Natural killer cell (primary cell): ENCODE measurements around the gene DIAPH2. TPM values are rescaled to one million over a fixed set of nuclear protein-coding genes. Genes with fewer than 3 reads are reported as not detected.

Experiments used
- ATAC-seq, 3 donors: fragments of 150-1000 bp in 2 of 3; fragments of 200-7000 bp in 1 of 3; cut with Tn5 transposase; 1 replicate in 1 of 3; 2 replicates in 2 of 3; pipeline ENCODE4 v1.10.0; 2021; ENCODE audit warnings: mild to moderate bottlenecking in 2 of 3, moderate library complexity in 2 of 3
- DNase-seq, 2 donors: peaks; one replicate each; pipeline versions ENCODE4 v3.0.0 to v3.0.0-alpha.2; 2013 to 2021; ENCODE audit warnings: mixed read lengths in 1 of 2
- H3K27ac ChIP-seq: one replicate; pipeline ENCODE4 v1.5.1; 2013; ENCODE audit warnings: mild to moderate bottlenecking, low read length
- H3K27me3 ChIP-seq: one replicate; pipeline ENCODE4 v1.6.1; 2013; ENCODE audit warnings: low read length; ENCODE audit not compliant: control insufficient read depth, insufficient read depth
- H3K36me3 ChIP-seq: one replicate; pipeline ENCODE4 v1.6.1; 2013; ENCODE audit warnings: low read length; ENCODE audit not compliant: control insufficient read depth, insufficient read depth
- H3K4me1 ChIP-seq: one replicate; pipeline ENCODE4 v1.6.1; 2013; ENCODE audit warnings: low read length; ENCODE audit not compliant: control insufficient read depth, insufficient read depth
- H3K4me3 ChIP-seq: one replicate; pipeline ENCODE4 v1.5.1; 2013; ENCODE audit warnings: low read length
- H3K9me3 ChIP-seq: one replicate; pipeline ENCODE4 v1.6.1; 2013; ENCODE audit warnings: low read length; ENCODE audit not compliant: control insufficient read depth, insufficient read depth
- H3K27ac Mint-ChIP-seq, 2 donors: one replicate each; pipeline ENCODE4 v1.8.0; 2022; ENCODE audit warnings: mild to moderate bottlenecking in 2 of 2, mixed read lengths in 2 of 2, moderate library complexity in 1 of 2
- H3K27me3 Mint-ChIP-seq, 2 donors: one replicate each; pipeline ENCODE4 v1.8.0; 2022; ENCODE audit warnings: low read depth in 2 of 2, mixed read lengths in 2 of 2
- H3K36me3 Mint-ChIP-seq: one replicate; pipeline ENCODE4 v1.8.0; 2022; ENCODE audit warnings: mixed read lengths
- H3K4me1 Mint-ChIP-seq, 2 donors: one replicate each; pipeline ENCODE4 v1.8.0; 2022; ENCODE audit warnings: mixed read lengths in 2 of 2
- H3K4me3 Mint-ChIP-seq: one replicate; pipeline ENCODE4 v1.8.0; 2022; ENCODE audit warnings: mild to moderate bottlenecking, moderate library complexity, mixed read lengths
- H3K9me3 Mint-ChIP-seq, 2 donors: one replicate each; pipeline ENCODE4 v1.8.0; 2022; ENCODE audit warnings: mixed read lengths in 2 of 2
- WGBS: methylation state at CpG from one replicate; pipeline ENCODE4 v1.1.7; 2013; ENCODE audit warnings: missing lambda C conversion rate; ENCODE audit not compliant: insufficient coverage; 5-methylcytosine and 5-hydroxymethylcytosine counted together
- intact Hi-C: fragments of 100-400 bp; cut with micrococcal nuclease; formaldehyde crosslinking; loops from one replicate; pipeline ENCODE4 v1.14.2; 2022
- total RNA-seq, 4 donors: library from RNA; stranded (reverse); fragments of 120-200 nt in 1 of 4; gene quantifications; one replicate each; pipeline versions ENCODE4 v1.2.3 to v1.2.4, GENCODE V29; 2013 to 2022
- TF ChIP-seq, protein P1 (sequence below): fragments of 200-600 bp; IDR thresholded peaks from one replicate; pipeline ENCODE4 v1.8.0; 2022; ENCODE audit warnings: antibody characterized with exemption

The DIAPH2 gene
- total RNA-seq, 3 donors from 2014 or later (not counting 1 experiment from before 2014, with no cell fraction given): 17.0 to 18.2 (median 17.0) TPM

DNA sequence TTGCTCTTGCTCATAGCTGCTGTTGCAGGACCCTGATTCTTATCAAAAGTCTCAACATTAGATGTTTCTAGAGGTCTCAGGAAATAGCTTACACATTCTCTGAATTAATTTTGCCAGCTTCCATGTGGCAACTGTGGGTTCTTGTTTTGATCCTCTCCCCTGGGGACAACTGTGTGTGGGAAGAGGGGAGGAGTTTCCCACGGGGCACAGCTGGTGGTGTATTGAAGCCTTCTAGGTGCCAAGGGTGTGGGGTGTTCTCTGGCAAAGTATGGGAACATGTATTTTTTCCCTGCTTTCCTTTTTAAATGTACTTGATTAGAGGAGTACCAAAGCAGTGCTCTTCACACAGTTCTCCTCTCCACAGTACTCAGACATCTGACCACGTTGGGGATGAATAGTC, 411.7 kb downstream of the DIAPH2 start:
- no peaks in the 10 kb centered on the region for H3K4me1 ChIP-seq
- no peak overlapping the region for H3K4me3 ChIP-seq
- no peaks in the 10 kb centered on the region for H3K9me3 ChIP-seq
- H3K27ac ChIP-seq: no peak overlapping the region
- no peak for ATAC-seq
- TF ChIP-seq, protein P1, sequence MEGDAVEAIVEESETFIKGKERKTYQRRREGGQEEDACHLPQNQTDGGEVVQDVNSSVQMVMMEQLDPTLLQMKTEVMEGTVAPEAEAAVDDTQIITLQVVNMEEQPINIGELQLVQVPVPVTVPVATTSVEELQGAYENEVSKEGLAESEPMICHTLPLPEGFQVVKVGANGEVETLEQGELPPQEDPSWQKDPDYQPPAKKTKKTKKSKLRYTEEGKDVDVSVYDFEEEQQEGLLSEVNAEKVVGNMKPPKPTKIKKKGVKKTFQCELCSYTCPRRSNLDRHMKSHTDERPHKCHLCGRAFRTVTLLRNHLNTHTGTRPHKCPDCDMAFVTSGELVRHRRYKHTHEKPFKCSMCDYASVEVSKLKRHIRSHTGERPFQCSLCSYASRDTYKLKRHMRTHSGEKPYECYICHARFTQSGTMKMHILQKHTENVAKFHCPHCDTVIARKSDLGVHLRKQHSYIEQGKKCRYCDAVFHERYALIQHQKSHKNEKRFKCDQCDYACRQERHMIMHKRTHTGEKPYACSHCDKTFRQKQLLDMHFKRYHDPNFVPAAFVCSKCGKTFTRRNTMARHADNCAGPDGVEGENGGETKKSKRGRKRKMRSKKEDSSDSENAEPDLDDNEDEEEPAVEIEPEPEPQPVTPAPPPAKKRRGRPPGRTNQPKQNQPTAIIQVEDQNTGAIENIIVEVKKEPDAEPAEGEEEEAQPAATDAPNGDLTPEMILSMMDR: no peak
- H3K36me3 Mint-ChIP-seq: no peaks in the 10 kb centered on the region
- H3K4me1 Mint-ChIP-seq: no peaks in the 10 kb centered on the region
- H3K36me3 ChIP-seq: no peaks in the 10 kb centered on the region
- no peak overlapping the region for H3K27ac Mint-ChIP-seq
- intact Hi-C loops: no loop called here
- H3K27me3 ChIP-seq: no peaks in the 10 kb centered on the region
- 100% methylated on average over 1 of the region's 2 CpGs for WGBS
- no peak for DNase-seq
- H3K4me3 Mint-ChIP-seq: no peak overlapping the region
- H3K9me3 Mint-ChIP-seq: no peaks in the 10 kb centered on the region
- H3K27me3 Mint-ChIP-seq: no peaks in the 10 kb centered on the region

DNA sequence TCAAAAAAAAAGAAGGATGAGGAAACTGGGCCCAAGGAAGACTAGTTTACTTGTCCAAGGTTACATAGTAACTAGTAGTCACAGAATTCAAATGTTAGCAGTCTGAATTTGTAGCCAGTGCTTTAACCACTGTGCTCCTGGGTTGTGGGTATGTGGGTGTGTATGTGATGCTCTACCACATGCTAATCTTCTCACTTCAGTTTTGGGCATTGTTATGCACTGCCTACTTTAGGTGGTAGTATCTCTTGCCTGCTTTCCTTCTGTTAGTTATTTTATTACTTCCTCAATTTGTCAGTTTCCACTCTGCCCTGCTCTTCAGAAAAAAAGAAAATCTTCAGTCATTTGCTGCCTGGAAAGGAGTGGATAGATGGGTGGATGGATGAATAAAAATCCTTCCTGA, 418.3 kb downstream of the DIAPH2 start:
- Histone ChIP-seq H3K4me3 (no peak overlapping the region), H3K9me3 (no peaks in the 10 kb centered on the region), H3K36me3 (no peaks in the 10 kb centered on the region), H3K27ac (no peak overlapping the region), H3K4me1 (no peaks in the 10 kb centered on the region), H3K27me3 (no peaks in the 10 kb centered on the region)
- Mint-ChIP-seq H3K9me3 (no peaks in the 10 kb centered on the region), H3K4me3 (no peak overlapping the region), H3K4me1 (peaks cover 11 to 17% of the 10 kb centered on the region in 2 donors), H3K27me3 (no peaks in the 10 kb centered on the region), H3K27ac (peak overlapping the region; percentile 4 to 33), H3K36me3 (no peaks in the 10 kb centered on the region)
- intact Hi-C loops: no loop called here
- DNase-seq (no peak), ATAC-seq (peak; percentile 29 to 75 (median 43))
- TF ChIP-seq, protein P1: no peak

DNA sequence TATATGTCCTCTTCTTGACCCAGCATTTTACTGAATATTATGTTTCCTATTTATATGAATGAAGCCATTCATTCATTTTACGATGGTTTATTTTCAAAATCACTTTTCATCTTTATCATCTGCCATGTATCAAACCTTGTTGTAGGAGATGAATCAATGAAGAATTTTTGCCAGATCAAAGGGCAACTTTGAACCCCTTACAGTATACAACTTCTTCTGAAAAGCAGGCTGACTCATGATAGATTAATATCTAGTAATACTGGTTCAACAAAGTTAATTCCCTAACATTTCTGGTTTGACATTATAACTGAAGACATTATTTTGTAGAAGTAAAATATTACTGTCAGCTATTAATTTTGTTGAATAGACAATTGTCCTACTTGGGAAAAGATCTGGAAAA, 425.1 kb downstream of the DIAPH2 start:
- Histone ChIP-seq H3K27ac (no peak overlapping the region), H3K9me3 (no peaks in the 10 kb centered on the region), H3K4me3 (no peak overlapping the region), H3K36me3 (peaks cover 1% of the 10 kb centered on the region), H3K27me3 (no peaks in the 10 kb centered on the region), H3K4me1 (no peaks in the 10 kb centered on the region)
- H3K9me3 Mint-ChIP-seq: no peaks in the 10 kb centered on the region
- TF ChIP-seq, protein P1: no peak
- no peak overlapping the region for H3K4me3 Mint-ChIP-seq
- ATAC-seq (no peak), DNase-seq (no peak)
- no peaks in the 10 kb centered on the region for H3K36me3 Mint-ChIP-seq
- no CpG with 5 or more reads among the region's 1 CpG for WGBS
- H3K27me3 Mint-ChIP-seq: no peaks in the 10 kb centered on the region
- H3K4me1 Mint-ChIP-seq: no peaks in the 10 kb centered on the region
- H3K27ac Mint-ChIP-seq: no peak overlapping the region
- intact Hi-C loops: no loop called here

DNA sequence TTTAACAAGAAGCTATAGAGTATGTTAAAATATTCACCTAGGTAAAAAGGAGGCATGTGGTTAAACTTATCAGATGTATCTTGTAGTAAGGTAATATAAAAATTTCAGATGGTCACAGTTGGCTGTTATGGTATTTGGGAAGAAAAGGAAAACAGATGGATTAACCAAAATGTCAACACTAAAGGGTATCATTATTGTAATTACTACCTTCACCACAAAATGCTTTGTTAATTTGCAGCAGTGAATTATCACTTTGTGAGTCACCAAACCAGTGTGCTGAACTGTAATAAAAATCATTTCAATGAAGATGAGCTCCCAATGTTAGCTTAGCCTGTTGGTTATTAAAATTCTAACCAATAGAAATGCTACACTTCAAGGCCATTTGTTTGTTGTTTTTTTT, 432.9 kb downstream of the DIAPH2 start:
- Mint-ChIP-seq H3K4me3 (no peak overlapping the region), H3K4me1 (no peaks in the 10 kb centered on the region), H3K36me3 (no peaks in the 10 kb centered on the region), H3K27me3 (no peaks in the 10 kb centered on the region), H3K9me3 (no peaks in the 10 kb centered on the region), H3K27ac (no peak overlapping the region)
- Histone ChIP-seq H3K9me3 (no peaks in the 10 kb centered on the region), H3K27ac (no peak overlapping the region), H3K4me1 (no peaks in the 10 kb centered on the region), H3K4me3 (no peak overlapping the region), H3K27me3 (no peaks in the 10 kb centered on the region), H3K36me3 (peaks cover 2% of the 10 kb centered on the region)
- intact Hi-C loops: no loop called here
- no peak for ATAC-seq
- DNase-seq: no peak
- TF ChIP-seq, protein P1: no peak
